Dedifferentiated amniotic fluid mesenchymal stem cell (primary cell): Measurements from ENCODE around the gene ATP2B2.

Experiments used
- DNase-seq: peaks from one replicate; pipeline ENCODE4 v3.0.0-alpha.2; 2016; ENCODE audit errors: extremely low spot score

The ATP2B2 gene

DNA sequence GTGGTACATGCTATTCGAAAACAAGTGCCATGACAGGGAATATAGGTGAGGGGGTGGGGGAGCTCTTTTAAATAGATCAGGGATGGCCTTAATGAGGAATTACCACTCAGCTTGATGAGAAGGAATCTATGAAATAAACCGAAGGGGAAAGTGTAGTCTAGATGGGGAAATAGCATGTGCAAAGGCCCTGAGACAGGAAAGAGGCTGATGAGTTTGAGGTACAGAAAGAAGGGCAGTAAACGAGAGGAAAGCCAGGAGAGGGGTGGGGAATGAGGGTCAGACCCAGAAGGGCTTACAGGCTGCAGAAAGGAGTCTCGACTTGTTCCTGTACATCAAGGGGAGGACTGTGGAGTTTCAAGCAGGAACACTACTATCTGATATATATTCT is 12.2 kb downstream of the ATP2B2 start:
- no peak for DNase-seq

GRCh38 chr3:10492364-10493201 is 12.8 kb downstream of the ATP2B2 start:
- no peak for DNase-seq

DNA sequence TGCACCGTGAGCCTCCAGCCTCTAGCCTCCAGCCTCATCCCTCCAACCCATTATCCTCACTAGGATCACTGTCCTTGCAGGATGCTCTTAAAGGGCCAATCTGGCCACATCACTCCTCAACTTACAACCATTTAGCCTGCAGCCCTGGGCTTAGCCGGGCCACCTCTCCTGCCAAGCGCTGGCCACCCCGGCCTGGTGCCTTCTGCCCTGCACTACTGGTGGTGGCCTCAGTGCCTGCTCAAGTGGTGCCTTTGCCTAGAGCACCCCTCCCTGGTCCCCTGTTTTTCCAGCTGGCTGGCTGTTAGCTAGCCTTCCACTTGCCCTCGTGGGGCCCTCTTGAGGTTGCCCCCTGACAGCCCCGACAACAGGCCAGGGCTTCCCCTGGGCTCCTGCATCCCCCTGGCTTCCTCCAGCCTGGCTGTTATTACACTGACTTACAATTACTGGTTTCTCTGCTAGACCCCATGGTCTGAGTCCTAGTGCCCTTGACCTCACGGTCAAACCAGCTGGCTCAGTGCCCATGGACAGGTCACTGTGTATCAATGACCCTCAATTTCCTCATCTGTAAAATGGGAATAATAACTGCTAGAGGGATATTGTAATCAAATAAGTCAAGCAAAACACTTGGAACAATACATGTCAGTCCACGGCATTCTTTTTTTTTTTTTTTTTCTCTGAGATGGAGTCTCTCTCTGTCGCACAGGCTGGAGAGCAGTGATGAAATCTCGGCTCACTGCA is 15.5 kb downstream of the ATP2B2 start:
- DNase-seq, result no peak

- DNase-seq, result no peak
Observed at GRCh38 chr3:10487988-10488633, 17.3 kb downstream of the ATP2B2 start.

GRCh38 chr3:10485806-10486205 is 19.6 kb downstream of the ATP2B2 start:
- DNase-seq, result no peak

DNA sequence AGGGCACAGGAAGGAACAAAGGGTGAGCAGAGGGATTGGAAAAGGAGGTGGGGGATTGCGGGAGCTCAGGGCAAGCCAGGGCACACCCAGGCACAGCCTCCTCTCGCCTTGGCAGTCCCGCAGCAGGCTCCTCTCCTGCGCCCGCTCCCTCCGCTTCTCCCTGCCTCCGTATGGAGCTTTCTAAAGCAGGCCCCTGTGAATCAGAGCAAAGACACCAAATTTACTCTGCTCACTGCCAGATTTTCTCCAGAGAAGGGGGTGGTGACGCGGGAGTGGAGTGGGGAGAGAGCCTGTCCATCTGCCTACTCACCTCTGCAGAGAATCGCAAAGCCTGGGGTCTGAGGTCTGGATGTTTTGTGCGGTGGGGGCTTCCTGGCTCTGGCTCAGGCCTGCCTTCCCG is 20.0 kb downstream of the ATP2B2 start:
- DNase-seq, result no peak

DNA sequence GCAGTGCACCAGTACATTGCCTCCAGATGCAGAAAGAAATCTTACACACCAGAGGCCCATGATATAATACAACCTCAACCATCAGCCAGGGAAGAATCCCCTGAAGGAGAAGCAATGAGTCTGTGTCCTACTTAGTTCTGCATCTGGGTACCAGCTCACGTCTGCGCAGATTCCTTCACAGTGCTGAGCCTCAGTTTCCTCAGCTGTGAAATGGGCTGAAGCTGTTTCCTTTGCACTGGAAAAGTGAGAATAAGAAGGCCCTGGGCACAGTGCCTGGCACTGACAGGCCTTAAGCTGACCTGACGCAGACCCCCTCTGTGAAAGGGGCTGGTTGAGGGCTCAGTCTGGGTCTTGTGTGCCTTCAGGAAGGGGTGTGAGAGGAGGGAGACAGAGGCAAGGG is 20.7 kb downstream of the ATP2B2 start:
- no peak for DNase-seq

DNA sequence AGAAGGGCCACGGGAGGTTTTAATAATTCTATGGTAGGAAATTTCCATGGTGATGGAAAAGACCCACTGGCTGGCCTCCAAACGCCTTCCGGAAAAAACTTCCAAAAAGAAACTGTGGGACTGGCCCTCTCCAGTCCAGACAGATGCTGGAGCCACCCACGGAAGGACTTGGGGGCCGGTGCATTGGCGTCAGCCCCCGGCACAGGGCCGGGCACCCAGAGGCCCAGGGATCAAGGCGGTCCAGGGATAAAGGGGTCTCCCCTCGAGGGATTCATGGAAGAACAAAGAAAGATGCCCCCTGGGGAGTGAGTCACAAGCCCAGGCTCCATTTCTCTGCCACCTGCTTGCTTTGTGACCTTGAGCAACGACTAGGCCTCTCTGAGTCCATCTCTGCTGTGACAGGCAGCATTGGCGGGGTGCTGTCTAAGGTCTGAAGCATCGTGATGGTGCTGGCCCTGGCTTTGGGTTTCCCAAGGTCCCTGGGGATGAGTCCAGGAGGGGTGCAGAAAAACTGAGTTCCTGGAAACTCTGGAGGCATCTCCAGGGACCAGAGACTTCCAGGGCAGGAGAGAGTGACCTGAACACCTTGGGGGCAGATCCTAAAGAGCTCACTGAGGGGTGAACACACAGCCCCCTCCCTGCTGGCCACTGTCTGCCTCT is 21.6 kb downstream of the ATP2B2 start:
- DNase-seq, result no peak

DNA sequence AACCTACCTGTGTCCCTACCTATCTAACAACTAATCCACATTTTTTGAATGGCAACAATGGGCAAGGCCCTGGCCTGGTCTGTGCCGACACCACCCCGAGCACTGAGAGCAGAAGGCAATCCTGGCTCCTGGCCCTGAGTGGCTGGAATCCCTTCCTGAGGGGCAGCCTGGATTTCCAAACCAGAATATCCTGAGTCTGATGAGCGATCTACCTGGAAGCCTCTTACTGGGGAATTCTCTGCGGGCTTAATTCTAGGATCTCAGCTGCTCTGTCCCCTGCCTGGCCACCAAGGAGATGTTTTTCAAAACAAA is 22.1 kb downstream of the ATP2B2 start:
- no peak for DNase-seq

DNA sequence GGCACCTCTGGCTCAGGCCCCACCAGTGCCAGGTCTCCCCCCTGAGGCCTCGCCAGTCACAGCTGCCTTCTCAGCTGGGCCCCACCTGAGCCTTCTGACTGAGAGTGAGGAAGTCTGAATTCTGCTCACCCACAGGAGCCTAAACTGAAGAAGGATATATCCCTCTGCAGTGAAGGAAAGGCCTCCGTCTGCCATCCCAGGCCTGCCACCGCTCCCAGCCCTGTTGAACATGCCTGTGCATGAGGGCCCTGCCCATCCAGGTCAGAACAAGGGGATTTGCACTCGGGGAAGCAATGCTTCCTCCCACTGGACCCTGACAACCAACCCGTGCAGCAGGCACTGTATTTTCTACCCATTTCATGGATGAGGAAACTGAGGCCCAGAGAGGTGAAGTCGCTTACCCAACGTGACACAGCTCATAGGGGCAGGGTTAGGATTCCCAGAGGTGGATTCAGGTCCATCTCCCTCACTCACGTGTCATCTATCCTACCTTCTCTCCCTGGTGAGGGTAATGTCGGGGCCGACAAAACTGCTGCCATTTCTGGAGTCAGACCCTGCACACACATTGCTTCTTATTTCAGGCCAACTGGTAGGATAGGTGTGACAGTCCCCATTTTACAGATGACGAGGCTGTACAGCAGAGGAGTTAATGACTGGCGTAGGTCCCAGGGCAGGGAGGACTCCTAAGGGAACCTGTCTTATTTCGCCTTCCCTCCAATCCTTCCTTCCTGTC is 22.6 kb downstream of the ATP2B2 start:
- no peak for DNase-seq

DNA sequence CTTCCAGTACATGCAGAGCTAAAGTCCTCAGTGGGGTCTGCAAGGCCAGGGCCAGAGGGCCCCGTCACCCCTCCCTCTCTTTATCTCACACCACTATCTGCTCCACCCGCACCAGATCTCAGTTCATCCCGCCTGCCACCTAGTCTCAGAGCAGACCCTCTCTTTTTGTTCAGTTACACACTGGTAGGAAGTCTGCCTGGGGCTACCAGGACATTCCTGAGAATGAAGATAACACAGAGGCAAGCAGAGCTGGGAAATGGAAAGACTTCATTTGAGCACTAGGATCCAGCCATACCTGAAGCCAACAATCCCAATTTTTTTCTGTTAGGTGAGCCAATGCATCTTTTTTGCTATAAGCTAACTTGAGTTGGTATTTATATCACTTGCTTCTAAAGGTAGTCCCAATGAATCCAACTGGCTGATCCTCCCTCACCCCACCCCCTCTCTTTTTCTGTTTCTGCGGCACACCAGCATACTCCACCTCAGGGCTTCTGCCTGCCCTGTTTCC is 24.5 kb downstream of the ATP2B2 start:
- no peak for DNase-seq

GRCh38 chr3:10479311-10479710 is 26.1 kb downstream of the ATP2B2 start:
- no peak for DNase-seq

GRCh38 chr3:10475983-10476382 is 29.4 kb downstream of the ATP2B2 start:
- no peak for DNase-seq

DNA sequence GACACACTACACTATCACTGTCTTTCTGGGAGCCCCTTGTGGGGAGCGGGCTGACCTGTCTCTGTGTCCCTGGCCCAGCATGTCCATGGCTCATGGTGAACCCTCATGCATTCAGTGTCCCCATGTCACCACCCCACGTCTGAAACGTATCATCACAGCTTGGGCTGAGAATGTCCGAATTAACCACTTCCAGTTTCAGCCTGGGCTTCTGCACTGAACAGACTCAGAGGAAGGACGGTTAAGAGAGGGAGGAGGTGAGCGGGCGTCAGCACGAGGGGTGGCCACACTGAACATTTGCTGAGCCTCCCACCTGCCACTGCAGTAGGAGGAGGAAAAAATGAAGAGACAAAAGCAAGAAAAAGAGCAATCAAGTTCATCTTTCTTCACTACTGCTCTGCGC is 30.5 kb downstream of the ATP2B2 start:
- no peak for DNase-seq

DNA sequence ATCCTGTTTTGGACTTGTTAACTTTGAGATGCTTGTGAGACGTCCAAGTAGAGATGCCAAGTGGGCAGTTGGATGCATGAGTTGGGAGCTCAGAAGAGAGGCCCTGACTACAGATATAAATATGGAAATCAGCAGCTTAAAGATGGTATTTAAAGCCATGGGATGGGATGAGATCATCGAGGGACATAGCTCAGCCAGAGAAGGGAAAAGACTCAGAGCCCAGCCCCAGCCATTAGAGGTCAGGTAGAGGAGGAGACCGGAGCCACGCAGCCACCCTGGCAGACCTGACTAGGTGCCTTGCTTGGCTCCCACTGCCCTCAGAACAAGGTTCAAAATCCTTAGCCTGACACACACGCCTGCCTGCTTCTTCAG is 31.1 kb downstream of the ATP2B2 start:
- DNase-seq, result no peak

- no peak for DNase-seq
Observed at GRCh38 chr3:10473581-10474274, 31.7 kb downstream of the ATP2B2 start.

DNA sequence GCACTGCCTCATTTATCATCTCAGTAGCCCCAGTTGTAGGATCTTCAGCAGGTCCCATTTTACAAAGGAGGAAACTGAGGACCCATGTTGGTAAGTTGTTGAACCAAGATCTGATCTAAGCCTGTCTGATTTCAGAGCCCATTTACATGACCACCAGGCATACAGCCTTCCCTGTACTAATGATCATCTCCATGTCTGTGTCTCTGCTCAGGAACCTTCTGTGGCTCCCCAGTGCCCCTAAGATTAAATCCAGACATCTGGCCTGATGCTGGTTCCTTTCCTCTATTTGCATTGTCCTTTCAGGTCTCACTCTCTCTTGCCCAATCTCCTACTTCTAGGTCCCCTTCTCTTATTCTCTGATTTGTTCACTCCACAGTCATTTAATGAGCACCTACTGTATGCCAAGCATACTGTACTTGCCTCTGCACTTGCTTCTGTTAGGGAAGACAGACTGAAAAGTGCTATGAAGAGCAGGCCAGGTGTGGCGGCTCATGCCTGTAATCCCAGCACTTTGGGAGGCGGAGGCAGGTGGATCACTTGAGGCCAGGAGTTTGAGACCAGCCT is 32.4 kb downstream of the ATP2B2 start:
- DNase-seq, result no peak

- no peak for DNase-seq
Observed at GRCh38 chr3:10471054-10471688, 34.2 kb downstream of the ATP2B2 start.

- DNase-seq, result no peak
Observed at GRCh38 chr3:10470120-10471053, 35.0 kb downstream of the ATP2B2 start.
